ENCODE measurements around the gene MAP2K5.
"Not testable (repeated sequence)": the region's sequence is repeated elsewhere in the genome, so short reads cannot be mapped to it uniquely, and the experiment has no call there.

The MAP2K5 gene

DNA sequence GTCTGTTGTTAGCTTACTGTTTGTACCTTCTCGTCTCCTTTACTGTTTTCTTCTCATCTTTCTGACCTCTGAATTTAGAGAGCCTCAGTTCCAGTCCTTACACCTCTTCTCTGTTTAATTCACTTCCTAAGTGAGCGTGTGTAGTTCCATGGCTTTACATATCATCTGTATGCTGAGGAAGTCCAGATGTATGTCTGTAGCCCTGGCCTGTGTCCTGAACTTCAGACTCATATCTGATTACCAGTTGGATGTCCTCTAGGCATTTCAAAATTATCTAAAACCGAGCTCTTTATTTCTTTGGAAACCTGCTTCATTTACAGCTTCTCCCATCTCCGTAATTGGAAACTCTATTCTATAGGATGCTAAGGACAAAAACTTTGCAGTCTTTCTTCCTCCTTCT, 75.8 kb downstream of the MAP2K5 start:
- no peak overlapping the region for H3K4me3 ChIP-seq (ENCODE audit: low read length)
- no peak for DNase-seq (ENCODE audit: low read depth)
- no peak for TF ChIP-seq CTCF (conservative IDR thresholded peaks at IDR 0.05; ENCODE audit: low read length)

- H3K4me3 ChIP-seq (ENCODE audit: low read length), result no peak overlapping the region
- DNase-seq (ENCODE audit: low read depth), result no peak
- TF ChIP-seq CTCF (conservative IDR thresholded peaks at IDR 0.05; ENCODE audit: low read length), result no peak
Observed at GRCh38 chr15:67622110-67622509, 79.6 kb downstream of the MAP2K5 start.

DNA sequence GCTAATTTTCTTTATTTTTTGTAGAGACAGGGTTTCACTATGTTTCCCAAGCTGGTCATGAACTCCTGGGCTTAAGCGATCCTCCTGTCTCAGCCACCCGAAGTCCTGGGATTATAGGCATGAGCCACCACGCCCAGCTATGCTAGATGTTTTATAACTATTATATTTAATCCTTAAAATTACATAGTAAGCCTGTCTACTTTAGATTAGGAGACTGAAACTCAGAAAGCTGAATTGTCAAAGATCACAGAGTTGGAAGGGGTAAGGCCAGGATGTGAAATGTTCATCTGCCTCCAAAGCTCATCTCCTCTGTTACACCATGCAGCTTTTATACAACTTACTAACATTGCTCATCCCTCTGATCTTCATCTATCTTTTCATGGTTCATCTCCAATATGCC, 89.8 kb downstream of the MAP2K5 start:
- H3K4me3 ChIP-seq (ENCODE audit: low read length), result no peak overlapping the region
- TF ChIP-seq CTCF (conservative IDR thresholded peaks at IDR 0.05; ENCODE audit: low read length), result no peak
- no peak for DNase-seq (ENCODE audit: low read depth)

GRCh38 chr15:67635950-67636349, 93.4 kb downstream of the MAP2K5 start:
- DNase-seq (ENCODE audit: low read depth); H3K4me3 ChIP-seq (ENCODE audit: low read length): not testable (repeated sequence)

DNA sequence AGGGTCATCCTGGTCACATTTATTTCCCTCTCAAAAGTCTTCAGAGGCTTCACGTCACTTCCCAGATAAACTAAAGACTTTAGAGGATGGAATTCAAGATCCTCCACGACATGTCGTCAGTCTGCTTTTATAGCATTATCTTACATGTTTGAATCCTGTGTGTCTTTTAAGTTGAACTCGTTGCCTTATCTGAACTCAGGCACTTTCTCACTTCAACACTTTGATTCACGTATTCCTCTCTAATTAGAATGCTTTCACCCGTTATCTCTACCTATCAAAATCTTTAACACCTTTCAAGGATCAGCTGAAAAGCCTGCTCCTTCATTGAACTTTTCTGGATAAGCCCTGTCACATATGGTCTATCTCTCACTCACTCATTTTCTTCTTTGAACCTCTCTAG, 97.1 kb downstream of the MAP2K5 start:
- no peak for DNase-seq (ENCODE audit: low read depth)
- no peak overlapping the region for H3K4me3 ChIP-seq (ENCODE audit: low read length)
- TF ChIP-seq CTCF (conservative IDR thresholded peaks at IDR 0.05; ENCODE audit: low read length), result no peak

GRCh38 chr15:67641453-67641852, 99.0 kb downstream of the MAP2K5 start:
- no peak for DNase-seq (ENCODE audit: low read depth)

DNA sequence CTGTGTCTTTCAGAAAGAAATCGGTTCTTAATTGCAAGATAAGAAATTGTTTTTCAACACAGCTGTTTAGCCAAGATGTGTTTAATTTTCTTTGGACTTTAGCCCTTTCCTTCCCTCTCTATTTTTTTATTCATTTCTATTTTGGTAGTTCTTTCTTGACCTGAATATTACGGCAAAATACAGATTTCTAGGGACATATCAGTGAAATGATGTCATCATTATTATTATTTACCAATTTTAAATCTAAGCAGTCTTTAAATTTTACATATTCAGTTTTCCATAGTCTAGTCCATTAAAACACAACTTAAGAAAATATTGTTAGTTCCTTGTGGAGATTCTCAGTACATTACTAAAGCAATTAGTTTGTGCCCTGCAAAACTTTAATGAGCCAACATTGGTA, 104.3 kb downstream of the MAP2K5 start:
- no peak for DNase-seq (ENCODE audit: low read depth)
- H3K4me3 ChIP-seq (ENCODE audit: low read length), result no peak overlapping the region
- TF ChIP-seq CTCF (conservative IDR thresholded peaks at IDR 0.05; ENCODE audit: low read length), result no peak

More at GRCh38 chr15:67641453-67641852, 99.0 kb downstream of the MAP2K5 start:
- no peak overlapping the region for H3K4me3 ChIP-seq (ENCODE audit: low read length)
- TF ChIP-seq CTCF (conservative IDR thresholded peaks at IDR 0.05; ENCODE audit: low read length), result no peak

GRCh38 chr15:67652586-67652985, 110.1 kb downstream of the MAP2K5 start:
- no peak overlapping the region for H3K4me3 ChIP-seq (ENCODE audit: low read length)
- DNase-seq (ENCODE audit: low read depth), result no peak
- no peak for TF ChIP-seq CTCF (conservative IDR thresholded peaks at IDR 0.05; ENCODE audit: low read length)

All from AG10803 (cell line).